Karpas-422 (cell line): ENCODE measurements around the gene PRTN3. TPM values are rescaled to one million over a fixed set of nuclear protein-coding genes. Genes with fewer than 3 reads are reported as not detected.

ENCODE experiments used
- DNase-seq: peaks from one replicate; pipeline ENCODE4 v3.0.0-alpha.2; 2015
- H2AFZ ChIP-seq: fragments of 200-600 bp; sonication (generic); 2 replicates; pipeline ENCODE4 v1.6.1; 2014; ENCODE audit warnings: antibody characterized with exemption, low read length, mixed read lengths
- H3K27ac ChIP-seq: fragments of 200-600 bp; sonication (generic); 2 replicates; pipeline ENCODE4 v1.5.1; 2014; ENCODE audit warnings: mild to moderate bottlenecking, low read length, moderate library complexity
- H3K27me3 ChIP-seq: fragments of 200-600 bp; sonication (generic); 2 replicates; pipeline ENCODE4 v1.6.1; 2014; ENCODE audit warnings: low read length, mixed read lengths
- H3K36me3 ChIP-seq: fragments of 200-600 bp; sonication (generic); 2 replicates; pipeline ENCODE4 v1.6.1; 2014; ENCODE audit warnings: low read length, mixed read lengths; ENCODE audit not compliant: insufficient read depth
- H3K4me1 ChIP-seq: fragments of 200-600 bp; sonication (generic); 2 replicates; pipeline ENCODE4 v1.6.1; 2014; ENCODE audit warnings: mild to moderate bottlenecking, low read length, mixed read lengths
- H3K4me2 ChIP-seq: fragments of 200-600 bp; sonication (generic); 2 replicates; pipeline ENCODE4 v1.6.1; 2014; ENCODE audit warnings: low read length, low read depth, mild to moderate bottlenecking; ENCODE audit not compliant: poor library complexity, severe bottlenecking
- H3K4me3 ChIP-seq: fragments of 200-600 bp; sonication (generic); 2 replicates; pipeline ENCODE4 v1.5.1; 2014; ENCODE audit warnings: mild to moderate bottlenecking, antibody characterized with exemption, low read length, mixed read lengths
- H3K79me2 ChIP-seq: fragments of 200-600 bp; sonication (generic); 2 replicates; pipeline ENCODE4 v1.6.1; 2014; ENCODE audit warnings: mild to moderate bottlenecking, low read length, mixed read lengths
- H3K9ac ChIP-seq: fragments of 200-600 bp; sonication (generic); 2 replicates; pipeline ENCODE4 v1.6.0; 2014; ENCODE audit warnings: low read length
- H3K9me2 ChIP-seq: fragments of 200-600 bp; sonication (generic), shearing (Covaris generic); replicated peaks from 2 replicates; pipeline ENCODE4 v1.6.0; 2014; ENCODE audit warnings: mild to moderate bottlenecking, low read length, moderate library complexity; ENCODE audit not compliant: insufficient read depth
- H3K9me3 ChIP-seq: fragments of 300-700, 200-600 bp; sonication (generic); 2 replicates; pipeline ENCODE4 v1.6.1; 2014; ENCODE audit warnings: low read length, mixed read lengths
- H4K20me1 ChIP-seq: fragments of 200-600 bp; sonication (generic); 2 replicates; pipeline ENCODE4 v1.6.1; 2014; ENCODE audit warnings: mild to moderate bottlenecking, antibody characterized with exemption, low read length, low read depth; ENCODE audit not compliant: insufficient read depth
- total RNA-seq: library from RNA; depleted of rRNA; stranded (reverse); fragments of >200 nt; shearing (Covaris generic); gene quantifications from 2 replicates; pipeline ENCODE4 v1.2.3, GENCODE V29; 2014; ENCODE audit warnings: low replicate concordance

Gene PRTN3
- total RNA-seq, 1 experiment from 2014 or later = not detected

GRCh38 chr19:821231-821824 is 19.5 kb upstream of the PRTN3 start:
- Histone ChIP-seq H3K4me2 (no peak overlapping the region), H3K36me3 (no peaks in the 10 kb centered on the region), H3K9me3 (no peaks in the 10 kb centered on the region), H2AFZ (no peak overlapping the region), H3K9ac (no peak overlapping the region), H3K9me2 (no peaks in the 10 kb centered on the region), H3K27ac (no peak overlapping the region), H3K4me3 (no peak overlapping the region), H3K79me2 (no peaks in the 10 kb centered on the region), H3K4me1 (no peaks in the 10 kb centered on the region), H4K20me1 (no peaks in the 10 kb centered on the region), H3K27me3 (no peaks in the 10 kb centered on the region)
- DNase-seq = no peak

GRCh38 chr19:821825-822503 is 18.8 kb upstream of the PRTN3 start, which contains the start of gene PLPPR3:
Gene PLPPR3 (minus strand): TSS chr19:821955. CDS start chr19:821559, 396 bp downstream.
- no peaks in the 10 kb centered on the region for H3K9me3 ChIP-seq
- H2AFZ ChIP-seq = no peak within 1 kb of the TSS
- H3K4me1 ChIP-seq = no peaks in the 10 kb centered on the region
- no peak within 1 kb of the TSS for H3K27ac ChIP-seq
- no peaks in the 10 kb centered on the region for H3K79me2 ChIP-seq
- no peaks in the 10 kb centered on the region for H3K27me3 ChIP-seq
- no peaks in the 10 kb centered on the region for H3K9me2 ChIP-seq
- no peak within 1 kb of the TSS for H3K9ac ChIP-seq
- H4K20me1 ChIP-seq = no peaks in the 10 kb centered on the region
- H3K4me2 ChIP-seq = no peak within 1 kb of the TSS
- no peak within 1 kb of the TSS for H3K4me3 ChIP-seq
- DNase-seq = no peak
- H3K36me3 ChIP-seq = no peaks in the 10 kb centered on the region

DNA sequence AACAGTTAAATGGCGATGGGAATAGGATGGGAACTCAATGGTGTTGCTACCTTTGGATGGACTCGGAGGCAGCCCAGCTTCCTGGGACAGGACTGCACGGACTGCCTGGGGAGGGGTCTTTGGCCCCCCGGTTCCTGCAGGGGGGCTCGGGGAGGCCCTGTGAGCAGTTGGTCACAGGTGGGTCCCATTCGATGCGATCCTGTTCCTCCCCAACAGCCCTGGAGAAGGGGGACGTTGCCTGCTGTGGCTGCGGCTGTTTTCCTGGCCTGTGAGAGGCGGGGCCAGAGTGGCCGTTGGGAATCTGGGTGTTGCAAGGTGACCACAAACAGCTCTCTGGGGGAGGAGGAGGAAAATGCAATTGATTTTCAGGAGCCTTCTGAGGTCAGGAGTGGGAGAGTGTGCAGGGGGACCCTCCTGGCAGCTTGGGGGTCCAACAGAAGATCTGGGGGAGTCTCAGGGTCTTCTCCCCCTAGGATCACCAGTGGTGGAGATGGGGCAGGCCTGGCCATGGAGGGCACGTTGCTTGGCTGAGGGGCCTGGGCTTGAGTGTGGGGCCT is 17.2 kb upstream of the PRTN3 start:
- Histone ChIP-seq H3K4me3 (no peak overlapping the region), H4K20me1 (no peaks in the 10 kb centered on the region), H3K9ac (no peak overlapping the region), H2AFZ (no peak overlapping the region), H3K27me3 (no peaks in the 10 kb centered on the region), H3K4me1 (no peaks in the 10 kb centered on the region), H3K4me2 (no peak overlapping the region), H3K9me2 (no peaks in the 10 kb centered on the region), H3K36me3 (no peaks in the 10 kb centered on the region), H3K27ac (no peak overlapping the region), H3K9me3 (no peaks in the 10 kb centered on the region), H3K79me2 (no peaks in the 10 kb centered on the region)
- no peak for DNase-seq

DNA sequence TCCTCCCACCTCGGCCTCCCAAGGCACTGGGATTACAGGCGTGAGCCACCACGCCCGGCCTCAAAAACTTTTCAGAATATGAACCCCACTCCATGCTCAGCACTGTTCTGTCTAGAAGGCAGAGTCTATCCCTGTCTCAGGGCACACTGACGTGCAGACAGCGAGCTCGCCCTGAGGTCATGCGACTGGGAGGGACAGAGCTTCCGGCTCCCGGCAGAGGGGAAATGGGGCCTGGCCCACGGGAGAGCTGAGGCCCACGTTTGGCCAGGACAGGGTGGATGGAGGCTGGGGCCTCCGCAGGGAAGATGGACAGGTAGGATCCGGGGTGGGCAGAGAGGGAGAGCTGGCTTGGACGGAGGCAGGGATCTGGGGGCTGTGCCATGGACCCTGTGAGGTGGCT is 15.9 kb upstream of the PRTN3 start:
- no peak overlapping the region for H2AFZ ChIP-seq
- DNase-seq = no peak
- H3K9ac ChIP-seq = no peak overlapping the region

DNA sequence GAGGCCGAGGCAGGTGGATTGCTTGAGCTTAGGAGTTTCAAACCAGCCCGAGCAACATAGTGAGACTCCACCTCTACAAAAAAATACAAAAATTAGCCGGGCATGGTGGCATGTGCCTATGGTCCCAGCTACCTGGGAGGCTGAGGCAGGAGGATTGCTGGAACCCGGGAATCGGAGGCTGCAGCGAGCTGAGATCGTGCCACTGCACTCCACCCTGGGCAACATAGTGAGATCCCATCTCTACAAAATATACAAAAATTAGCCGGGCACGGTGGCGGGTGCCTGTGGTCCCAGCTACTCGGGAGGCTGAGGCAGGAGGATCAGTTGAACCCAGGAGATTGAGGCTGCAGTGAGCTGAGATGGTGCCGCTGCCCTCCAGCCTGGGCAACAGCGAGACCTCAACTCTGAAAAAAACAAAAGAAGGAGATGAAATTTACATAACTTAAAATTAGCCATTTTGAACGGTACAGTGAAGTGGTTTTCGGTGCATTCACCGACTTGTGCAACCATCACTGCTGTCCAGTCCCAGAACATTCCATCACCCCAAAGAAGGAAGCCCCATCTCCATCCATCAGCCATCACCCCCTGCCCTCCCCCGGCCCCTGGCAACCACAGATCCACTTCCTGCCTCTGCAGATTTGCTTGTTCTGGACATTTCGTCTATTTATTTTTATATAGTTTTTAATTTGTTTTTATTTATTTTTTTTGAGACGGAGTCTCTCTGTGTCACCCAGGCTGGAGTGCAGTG is 14.7 kb upstream of the PRTN3 start:
- Histone ChIP-seq H3K9me2 (no peaks in the 10 kb centered on the region), H4K20me1 (no peaks in the 10 kb centered on the region), H3K36me3 (no peaks in the 10 kb centered on the region), H2AFZ (no peak overlapping the region), H3K9me3 (no peaks in the 10 kb centered on the region), H3K4me2 (no peak overlapping the region), H3K4me3 (no peak overlapping the region), H3K27ac (no peak overlapping the region), H3K4me1 (no peaks in the 10 kb centered on the region), H3K27me3 (no peaks in the 10 kb centered on the region), H3K79me2 (no peaks in the 10 kb centered on the region), H3K9ac (no peak overlapping the region)
- no peak for DNase-seq

More for the DNA sequence above, 15.9 kb upstream of the PRTN3 start:
- no peaks in the 10 kb centered on the region for H3K36me3 ChIP-seq
- H3K9me2 ChIP-seq = no peaks in the 10 kb centered on the region
- H3K27ac ChIP-seq = no peak overlapping the region
- H3K4me2 ChIP-seq = no peak overlapping the region
- H3K9me3 ChIP-seq = no peaks in the 10 kb centered on the region
- no peaks in the 10 kb centered on the region for H3K79me2 ChIP-seq
- H3K4me1 ChIP-seq = no peaks in the 10 kb centered on the region
- no peak overlapping the region for H3K4me3 ChIP-seq
- no peaks in the 10 kb centered on the region for H3K27me3 ChIP-seq
- no peaks in the 10 kb centered on the region for H4K20me1 ChIP-seq

- no peak overlapping the region for H3K4me3 ChIP-seq
- H3K9me3 ChIP-seq = no peaks in the 10 kb centered on the region
- no peak overlapping the region for H3K4me2 ChIP-seq
- H3K9me2 ChIP-seq = no peaks in the 10 kb centered on the region
- H3K27me3 ChIP-seq = no peaks in the 10 kb centered on the region
- no peak overlapping the region for H3K9ac ChIP-seq
- H2AFZ ChIP-seq = no peak overlapping the region
- H3K4me1 ChIP-seq = no peaks in the 10 kb centered on the region
- no peaks in the 10 kb centered on the region for H4K20me1 ChIP-seq
- H3K27ac ChIP-seq = no peak overlapping the region
- H3K36me3 ChIP-seq = no peaks in the 10 kb centered on the region
- DNase-seq = no peak
- no peaks in the 10 kb centered on the region for H3K79me2 ChIP-seq
Observed at GRCh38 chr19:827314-827709, 13.5 kb upstream of the PRTN3 start.

GRCh38 chr19:827710-828321 is 13.0 kb upstream of the PRTN3 start, which contains the start of gene AZU1:
Gene AZU1 (plus strand): TSS chr19:827837. CDS start chr19:827847, 10 bp downstream.
- Histone ChIP-seq H3K27me3 (no peaks in the 10 kb centered on the region), H3K4me2 (no peak within 1 kb of the TSS), H3K9ac (no peak within 1 kb of the TSS), H3K9me2 (no peaks in the 10 kb centered on the region), H3K79me2 (no peaks in the 10 kb centered on the region), H3K27ac (no peak within 1 kb of the TSS), H3K4me1 (no peaks in the 10 kb centered on the region), H3K9me3 (no peaks in the 10 kb centered on the region), H3K36me3 (no peaks in the 10 kb centered on the region), H2AFZ (no peak within 1 kb of the TSS), H4K20me1 (no peaks in the 10 kb centered on the region), H3K4me3 (no peak within 1 kb of the TSS)
- no peak for DNase-seq
